ENCODE measurements around the gene DNER. TPM values are rescaled to one million over a fixed set of nuclear protein-coding genes. Genes with fewer than 3 reads are reported as not detected.
A peak's percentile ranks its signal among the peaks of the same experiment; 100 is the strongest.
"Not testable (repeated sequence)": the region's sequence is repeated elsewhere in the genome, so short reads cannot be mapped to it uniquely, and the experiment has no call there.

DNER gene
- total and polyA plus RNA-seq, 2 experiments from 2014 or later, result not detected

DNA sequence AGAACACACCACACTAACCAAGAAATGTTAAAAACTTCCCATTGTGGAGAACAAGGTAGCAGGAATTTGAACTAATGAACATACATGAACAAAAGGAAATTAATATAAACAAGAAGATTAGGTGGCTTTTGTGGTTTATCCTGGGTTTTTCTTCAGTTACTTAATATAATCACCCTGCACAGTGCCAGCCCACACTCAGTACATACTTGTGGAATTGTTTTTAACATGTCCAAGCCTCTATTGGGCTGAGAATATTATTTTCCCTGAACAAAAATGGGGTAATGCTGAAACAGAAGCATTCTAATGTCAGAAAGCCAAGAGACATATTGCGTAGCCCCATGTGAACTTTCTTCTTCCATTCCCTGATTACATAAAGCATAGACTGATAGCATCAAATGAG lies 202.8 kb downstream of the DNER start:
- TF ChIP-seq, protein P1, sequence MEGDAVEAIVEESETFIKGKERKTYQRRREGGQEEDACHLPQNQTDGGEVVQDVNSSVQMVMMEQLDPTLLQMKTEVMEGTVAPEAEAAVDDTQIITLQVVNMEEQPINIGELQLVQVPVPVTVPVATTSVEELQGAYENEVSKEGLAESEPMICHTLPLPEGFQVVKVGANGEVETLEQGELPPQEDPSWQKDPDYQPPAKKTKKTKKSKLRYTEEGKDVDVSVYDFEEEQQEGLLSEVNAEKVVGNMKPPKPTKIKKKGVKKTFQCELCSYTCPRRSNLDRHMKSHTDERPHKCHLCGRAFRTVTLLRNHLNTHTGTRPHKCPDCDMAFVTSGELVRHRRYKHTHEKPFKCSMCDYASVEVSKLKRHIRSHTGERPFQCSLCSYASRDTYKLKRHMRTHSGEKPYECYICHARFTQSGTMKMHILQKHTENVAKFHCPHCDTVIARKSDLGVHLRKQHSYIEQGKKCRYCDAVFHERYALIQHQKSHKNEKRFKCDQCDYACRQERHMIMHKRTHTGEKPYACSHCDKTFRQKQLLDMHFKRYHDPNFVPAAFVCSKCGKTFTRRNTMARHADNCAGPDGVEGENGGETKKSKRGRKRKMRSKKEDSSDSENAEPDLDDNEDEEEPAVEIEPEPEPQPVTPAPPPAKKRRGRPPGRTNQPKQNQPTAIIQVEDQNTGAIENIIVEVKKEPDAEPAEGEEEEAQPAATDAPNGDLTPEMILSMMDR (IDR thresholded peaks at IDR 0.05; ENCODE audit: low read depth, low read length), result no peak
- H3K36me3 ChIP-seq, result no peaks in the 10 kb centered on the region

DNA sequence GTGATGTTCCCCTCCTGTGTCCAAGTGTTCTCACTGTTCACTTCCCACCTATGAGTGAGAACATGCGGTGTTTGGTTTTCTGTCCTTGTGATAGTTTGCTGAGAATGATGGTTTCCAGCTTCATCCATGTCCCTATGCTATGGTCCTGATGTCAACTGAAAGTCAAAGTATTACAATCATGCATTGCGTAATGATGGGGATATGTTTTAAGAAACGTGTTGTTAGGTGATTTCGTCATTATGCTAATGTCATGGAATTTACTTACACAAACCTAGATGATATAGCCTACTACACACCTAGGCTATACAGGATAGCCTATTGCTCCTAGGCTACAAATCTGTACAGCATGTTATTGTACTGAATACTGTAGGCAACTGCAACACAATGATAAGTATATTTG lies 207.7 kb downstream of the DNER start:
- H3K4me1 ChIP-seq (ENCODE audit: low read depth); H3K27me3 ChIP-seq; H3K9me3 ChIP-seq (ENCODE audit: low read depth); DNase-seq (ENCODE audit: low read depth in 1 of 2, low spot score in 1 of 2); H3K4me3 ChIP-seq; H3K36me3 ChIP-seq; H3K27ac ChIP-seq: not testable (repeated sequence)

More for the DNA sequence above, 202.8 kb downstream of the DNER start:
- Histone ChIP-seq H3K27me3 (no peaks in the 10 kb centered on the region), H3K27ac (no peak overlapping the region), H3K4me1 (ENCODE audit: low read depth) (no peaks in the 10 kb centered on the region), H3K9me3 (ENCODE audit: low read depth) (no peaks in the 10 kb centered on the region), H3K4me3 (no peak overlapping the region)
- no peak for DNase-seq (ENCODE audit: low read depth in 1 of 2, low spot score in 1 of 2)

DNA sequence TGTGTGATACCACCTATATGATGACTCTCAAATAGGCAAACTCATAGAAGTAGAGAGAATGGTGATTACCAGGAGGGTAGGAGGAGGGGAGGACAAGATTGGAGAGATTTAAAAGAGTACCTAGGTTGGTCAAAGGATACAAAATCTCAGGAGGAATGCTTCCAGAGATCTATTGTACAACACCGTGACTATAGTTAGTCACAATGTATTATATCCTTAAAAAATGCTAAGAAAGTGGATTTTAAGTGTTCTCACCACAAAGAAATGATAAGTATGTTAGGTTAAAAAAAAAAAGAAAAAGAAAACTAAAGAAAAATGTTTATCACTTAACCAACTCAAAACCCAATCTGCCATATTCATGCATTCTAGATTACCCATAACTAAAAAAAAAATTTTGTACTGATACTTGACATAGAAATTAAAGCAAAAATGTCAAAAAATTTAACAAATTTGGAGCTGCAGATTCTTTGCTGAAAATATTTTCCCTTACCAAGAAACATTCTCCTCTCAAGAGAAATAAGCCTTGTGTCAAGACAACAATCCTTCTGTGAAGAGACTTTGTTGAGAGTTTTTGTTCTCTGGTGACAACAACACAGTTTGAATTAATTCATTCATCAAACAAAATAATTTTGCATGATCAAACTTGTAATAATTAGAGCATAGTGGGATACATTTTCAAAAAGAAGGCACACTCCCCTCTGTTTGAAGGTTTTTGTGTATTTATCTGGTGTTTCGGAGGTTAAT lies 213.1 kb downstream of the DNER start:
- Histone ChIP-seq H3K4me3 (no peak overlapping the region), H3K27ac (no peak overlapping the region), H3K27me3 (no peaks in the 10 kb centered on the region), H3K4me1 (ENCODE audit: low read depth) (no peaks in the 10 kb centered on the region), H3K9me3 (ENCODE audit: low read depth) (no peaks in the 10 kb centered on the region), H3K36me3 (no peaks in the 10 kb centered on the region)
- TF ChIP-seq, protein P1 (IDR thresholded peaks at IDR 0.05; ENCODE audit: low read depth, low read length), result no peak
- DNase-seq (ENCODE audit: low read depth in 1 of 2, low spot score in 1 of 2), result no peak

DNA sequence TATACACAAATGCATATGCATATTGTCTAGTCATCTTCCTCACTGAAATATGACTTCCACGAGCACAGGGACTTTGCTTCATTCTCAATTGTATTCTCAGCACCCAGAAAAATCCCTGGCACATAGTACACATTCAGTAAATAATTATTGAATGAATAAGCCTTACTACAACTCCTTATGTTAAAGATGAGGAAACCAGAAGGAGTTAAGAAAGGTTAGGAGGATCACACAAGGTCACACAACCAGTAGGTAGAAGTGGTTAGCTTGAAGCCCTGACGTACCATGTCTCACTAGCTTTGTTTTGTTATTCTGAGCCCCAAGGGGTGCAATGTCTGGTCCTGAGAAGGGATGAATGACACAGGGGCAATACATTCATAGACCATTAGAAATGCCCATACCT lies 222.3 kb downstream of the DNER start:
- Histone ChIP-seq H3K4me1 (ENCODE audit: low read depth) (no peaks in the 10 kb centered on the region), H3K9me3 (ENCODE audit: low read depth) (no peaks in the 10 kb centered on the region), H3K27ac (no peak overlapping the region), H3K36me3 (no peaks in the 10 kb centered on the region), H3K27me3 (no peaks in the 10 kb centered on the region), H3K4me3 (no peak overlapping the region)
- TF ChIP-seq, protein P1 (IDR thresholded peaks at IDR 0.05; ENCODE audit: low read depth, low read length), result no peak
- DNase-seq (ENCODE audit: low read depth in 1 of 2, low spot score in 1 of 2), result no peak

DNA sequence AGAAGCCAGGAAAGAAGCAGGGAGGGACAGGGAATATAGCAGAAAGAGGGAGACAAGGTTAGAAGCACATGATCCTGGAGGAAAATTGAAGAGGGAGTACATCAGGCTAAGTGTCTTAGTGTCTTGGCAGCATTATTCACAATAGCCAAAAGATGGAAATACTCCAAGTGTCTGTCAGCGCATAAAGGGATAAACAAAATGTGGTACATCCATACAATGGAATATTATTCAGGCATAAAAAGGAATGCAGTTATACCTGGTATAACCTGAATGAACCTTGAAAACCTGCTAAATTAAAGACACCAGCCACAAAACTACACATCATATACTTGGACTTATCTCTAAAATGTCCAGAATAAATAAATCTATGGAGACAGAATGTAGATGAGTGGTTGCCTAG lies 224.2 kb downstream of the DNER start:
- H3K9me3 ChIP-seq (ENCODE audit: low read depth), result no peaks in the 10 kb centered on the region
- peaks cover 13% of the 10 kb centered on the region for H3K4me1 ChIP-seq (ENCODE audit: low read depth)
- DNase-seq (ENCODE audit: low read depth in 1 of 2, low spot score in 1 of 2), result no peak
- no peak overlapping the region for H3K4me3 ChIP-seq
- TF ChIP-seq, protein P1 (IDR thresholded peaks at IDR 0.05; ENCODE audit: low read depth, low read length), result no peak
- H3K36me3 ChIP-seq, result no peaks in the 10 kb centered on the region
- no peak overlapping the region for H3K27ac ChIP-seq
- no peaks in the 10 kb centered on the region for H3K27me3 ChIP-seq

DNA sequence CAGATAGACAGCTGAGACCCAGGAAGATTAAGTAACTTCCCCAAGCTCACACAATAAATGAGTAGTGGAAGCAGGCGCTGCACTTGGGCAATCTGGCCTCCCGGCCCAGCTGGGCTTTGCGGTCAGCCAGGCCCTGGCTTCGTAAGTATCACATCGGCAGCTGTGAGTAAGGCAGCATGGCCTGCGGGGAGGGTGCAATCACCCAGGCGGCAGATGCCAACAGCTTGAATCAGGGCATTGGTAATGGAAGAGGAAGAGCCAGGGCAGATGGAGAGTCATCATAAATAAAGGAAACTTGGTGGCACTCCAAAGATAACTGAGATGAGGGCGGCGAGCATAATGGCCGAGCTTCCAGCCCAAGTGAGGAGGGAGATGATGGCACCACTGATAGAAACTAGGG lies 225.3 kb downstream of the DNER start:
- H3K36me3 ChIP-seq, result no peaks in the 10 kb centered on the region
- H3K4me1 ChIP-seq (ENCODE audit: low read depth), result peaks cover 18% of the 10 kb centered on the region
- no peaks in the 10 kb centered on the region for H3K9me3 ChIP-seq (ENCODE audit: low read depth)
- peak in 1 of 2 donors; percentile 54 for DNase-seq (ENCODE audit: low read depth in 1 of 2, low spot score in 1 of 2)
- H3K27me3 ChIP-seq, result no peaks in the 10 kb centered on the region
- no peak overlapping the region for H3K27ac ChIP-seq
- no peak overlapping the region for H3K4me3 ChIP-seq
- TF ChIP-seq, protein P1 (IDR thresholded peaks at IDR 0.05; ENCODE audit: low read depth, low read length), result no peak

Measured in cardiac muscle cell (in vitro differentiated cells and primary cell).